Osteocyte (in vitro differentiated cells): ENCODE results near the gene VPS41. TPM values are rescaled to one million over a fixed set of nuclear protein-coding genes. Genes with fewer than 3 reads are reported as not detected.
A peak's percentile ranks its signal among the peaks of the same experiment; 100 is the strongest.

Source experiments
- DNase-seq: peaks from one replicate; pipeline ENCODE4 v3.0.0; 2021; ENCODE audit warnings: mixed read lengths; ENCODE audit not compliant: unreplicated experiment; ENCODE audit errors: extremely low spot score
- H3K27ac Mint-ChIP-seq: one replicate; pipeline ENCODE4 v1.8.0; 2021; ENCODE audit warnings: mild to moderate bottlenecking, mixed read lengths; ENCODE audit not compliant: unreplicated experiment
- H3K27me3 Mint-ChIP-seq: one replicate; pipeline ENCODE4 v1.8.0; 2021; ENCODE audit warnings: mixed read lengths; ENCODE audit not compliant: unreplicated experiment
- H3K36me3 Mint-ChIP-seq: one replicate; pipeline ENCODE4 v1.8.0; 2021; ENCODE audit warnings: mixed read lengths; ENCODE audit not compliant: unreplicated experiment
- H3K4me1 Mint-ChIP-seq: one replicate; pipeline ENCODE4 v1.8.0; 2021; ENCODE audit warnings: mixed read lengths; ENCODE audit not compliant: unreplicated experiment
- H3K4me3 Mint-ChIP-seq: one replicate; pipeline ENCODE4 v1.8.0; 2021; ENCODE audit warnings: mild to moderate bottlenecking, moderate library complexity, mixed read lengths; ENCODE audit not compliant: unreplicated experiment
- H3K9me3 Mint-ChIP-seq: one replicate; pipeline ENCODE4 v1.8.0; 2021; ENCODE audit warnings: mixed read lengths; ENCODE audit not compliant: unreplicated experiment
- total RNA-seq: library from RNA; stranded (reverse); gene quantifications from 2 replicates; pipeline ENCODE4 v1.2.1, GENCODE V29; 2021
- TF ChIP-seq, protein P1 (sequence below): fragments of 200-600 bp; sonication (generic); IDR thresholded peaks from 2 replicates; pipeline ENCODE4 v1.5.0; 2021; ENCODE audit warnings: antibody characterized with exemption, mild to moderate bottlenecking, moderate library complexity

Gene VPS41
- total RNA-seq, 1 donor from 2014 or later, result 105 TPM

- TF ChIP-seq, protein P1, sequence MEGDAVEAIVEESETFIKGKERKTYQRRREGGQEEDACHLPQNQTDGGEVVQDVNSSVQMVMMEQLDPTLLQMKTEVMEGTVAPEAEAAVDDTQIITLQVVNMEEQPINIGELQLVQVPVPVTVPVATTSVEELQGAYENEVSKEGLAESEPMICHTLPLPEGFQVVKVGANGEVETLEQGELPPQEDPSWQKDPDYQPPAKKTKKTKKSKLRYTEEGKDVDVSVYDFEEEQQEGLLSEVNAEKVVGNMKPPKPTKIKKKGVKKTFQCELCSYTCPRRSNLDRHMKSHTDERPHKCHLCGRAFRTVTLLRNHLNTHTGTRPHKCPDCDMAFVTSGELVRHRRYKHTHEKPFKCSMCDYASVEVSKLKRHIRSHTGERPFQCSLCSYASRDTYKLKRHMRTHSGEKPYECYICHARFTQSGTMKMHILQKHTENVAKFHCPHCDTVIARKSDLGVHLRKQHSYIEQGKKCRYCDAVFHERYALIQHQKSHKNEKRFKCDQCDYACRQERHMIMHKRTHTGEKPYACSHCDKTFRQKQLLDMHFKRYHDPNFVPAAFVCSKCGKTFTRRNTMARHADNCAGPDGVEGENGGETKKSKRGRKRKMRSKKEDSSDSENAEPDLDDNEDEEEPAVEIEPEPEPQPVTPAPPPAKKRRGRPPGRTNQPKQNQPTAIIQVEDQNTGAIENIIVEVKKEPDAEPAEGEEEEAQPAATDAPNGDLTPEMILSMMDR, result no peak
- Mint-ChIP-seq H3K36me3 (peaks cover 13% of the 10 kb centered on the region), H3K27me3 (no peaks in the 10 kb centered on the region), H3K4me3 (no peak overlapping the region), H3K4me1 (peaks cover 19% of the 10 kb centered on the region), H3K27ac (no peak overlapping the region), H3K9me3 (no peaks in the 10 kb centered on the region)
- no peak for DNase-seq
Observed at GRCh38 chr7:38902449-38902848, 6.5 kb downstream of the VPS41 start.

GRCh38 chr7:38893061-38893460 is 15.9 kb downstream of the VPS41 start:
- no peak overlapping the region for H3K27ac Mint-ChIP-seq
- no peak overlapping the region for H3K4me3 Mint-ChIP-seq
- H3K4me1 Mint-ChIP-seq, result peaks cover 4% of the 10 kb centered on the region
- H3K27me3 Mint-ChIP-seq, result no peaks in the 10 kb centered on the region
- H3K36me3 Mint-ChIP-seq, result peaks cover 43% of the 10 kb centered on the region
- peaks cover 7% of the 10 kb centered on the region for H3K9me3 Mint-ChIP-seq
- TF ChIP-seq, protein P1, result no peak
- no peak for DNase-seq

- no peaks in the 10 kb centered on the region for H3K27me3 Mint-ChIP-seq
- H3K9me3 Mint-ChIP-seq, result peaks cover 16% of the 10 kb centered on the region
- no peak for DNase-seq
- no peak overlapping the region for H3K4me3 Mint-ChIP-seq
- no peak overlapping the region for H3K27ac Mint-ChIP-seq
- TF ChIP-seq, protein P1, result no peak
- peaks cover 4% of the 10 kb centered on the region for H3K4me1 Mint-ChIP-seq
- peaks cover 48% of the 10 kb centered on the region for H3K36me3 Mint-ChIP-seq
Observed at GRCh38 chr7:38890597-38890996, 18.4 kb downstream of the VPS41 start.

GRCh38 chr7:38889872-38890432 is 19.0 kb downstream of the VPS41 start:
- Mint-ChIP-seq H3K4me3 (no peak overlapping the region), H3K4me1 (peaks cover 4% of the 10 kb centered on the region), H3K9me3 (peaks cover 19% of the 10 kb centered on the region), H3K27me3 (no peaks in the 10 kb centered on the region), H3K27ac (no peak overlapping the region), H3K36me3 (peaks cover 48% of the 10 kb centered on the region)
- TF ChIP-seq, protein P1, result peak; percentile 22
- DNase-seq, result no peak

DNA sequence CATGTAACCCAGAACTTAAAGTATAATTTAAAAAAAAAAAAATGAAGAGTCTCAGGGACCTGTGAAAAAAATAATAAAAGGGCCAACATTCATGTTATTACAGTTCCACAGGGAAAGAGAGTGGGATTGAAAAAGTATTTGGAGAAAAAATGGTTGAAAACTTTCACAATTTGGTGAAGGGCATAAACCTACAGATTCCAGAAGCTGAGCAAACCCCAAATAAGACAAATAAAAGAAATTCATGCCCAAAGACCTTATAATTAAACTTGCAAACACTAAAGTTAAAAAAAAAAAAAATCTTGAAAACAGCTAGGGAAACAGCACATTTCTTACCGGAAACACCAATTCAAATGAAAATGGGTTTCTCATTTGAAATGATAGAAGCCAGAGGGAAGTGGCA is 19.9 kb downstream of the VPS41 start:
- H3K4me3 Mint-ChIP-seq, result no peak overlapping the region
- no peak for DNase-seq
- H3K27ac Mint-ChIP-seq, result no peak overlapping the region
- peaks cover 4% of the 10 kb centered on the region for H3K4me1 Mint-ChIP-seq
- peaks cover 46% of the 10 kb centered on the region for H3K36me3 Mint-ChIP-seq
- TF ChIP-seq, protein P1, result no peak
- H3K9me3 Mint-ChIP-seq, result peaks cover 19% of the 10 kb centered on the region
- no peaks in the 10 kb centered on the region for H3K27me3 Mint-ChIP-seq
